MCF 10A (cell line): ENCODE results near the gene PPP3CA. TPM values are rescaled to one million over a fixed set of nuclear protein-coding genes. Genes with fewer than 3 reads are reported as not detected.

Experiments used
- BruUV-seq: library from RNA; stranded (reverse); fragments of 400-500 nt; replicated peaks from 2 replicates; lab custom pipeline; 2021; lab: Mats Ljungman, UMichigan
- CTCF ChIA-PET: fragments of 300-600 bp; sonication (Branson Sonifier 250); formaldehyde crosslinking; extraction: SDS; loops from one replicate; lab custom pipeline; 2021; ENCODE audit warnings: antibody characterized with exemption, inconsistent platforms; lab: Yijun Ruan, JAX
- POLR2A ChIA-PET: fragments of 300-600, 350-650 bp; sonication (Branson Sonifier 250); formaldehyde crosslinking; extraction: SDS; loops from one replicate; lab custom pipeline; 2020; ENCODE audit warnings: antibody characterized with exemption, inconsistent platforms; lab: Yijun Ruan, JAX
- DNase-seq: peaks from one replicate; pipeline ENCODE4 v3.0.0-alpha.2; 2018; ENCODE audit not compliant: unreplicated experiment
- H3K27ac Mint-ChIP-seq: one replicate; pipeline ENCODE4 v1.8.0; 2022; ENCODE audit warnings: mild to moderate bottlenecking, low read depth, mixed read lengths; ENCODE audit not compliant: unreplicated experiment
- H3K27me3 Mint-ChIP-seq: one replicate; pipeline ENCODE4 v1.8.0; 2022; ENCODE audit warnings: mixed read lengths; ENCODE audit not compliant: insufficient read depth, unreplicated experiment
- H3K36me3 Mint-ChIP-seq: one replicate; pipeline ENCODE4 v1.8.0; 2022; ENCODE audit warnings: mild to moderate bottlenecking, moderate library complexity, mixed read lengths; ENCODE audit not compliant: insufficient read depth, unreplicated experiment
- H3K4me1 Mint-ChIP-seq: one replicate; pipeline ENCODE4 v1.8.0; 2022; ENCODE audit warnings: mixed read lengths; ENCODE audit not compliant: insufficient read depth, unreplicated experiment
- H3K4me3 Mint-ChIP-seq: one replicate; pipeline ENCODE4 v1.8.0; 2022; ENCODE audit warnings: mild to moderate bottlenecking, moderate library complexity, mixed read lengths; ENCODE audit not compliant: unreplicated experiment
- H3K9me3 Mint-ChIP-seq: one replicate; pipeline ENCODE4 v1.8.0; 2022; ENCODE audit warnings: mixed read lengths; ENCODE audit not compliant: unreplicated experiment
- intact Hi-C: fragments of 100-400 bp; cut with micrococcal nuclease; formaldehyde crosslinking; loops from 2 replicates; pipeline ENCODE4 v1.14.1; 2022
- total RNA-seq: library from RNA; stranded (reverse); gene quantifications from 2 replicates; pipeline ENCODE4 v1.2.3, GENCODE V29; 2022
- TF ChIP-seq, protein P1 (sequence below): fragments of 200-600 bp; IDR thresholded peaks from one replicate; pipeline ENCODE4 v1.8.0; 2022; ENCODE audit warnings: antibody characterized with exemption, mild to moderate bottlenecking; ENCODE audit not compliant: unreplicated experiment

Gene PPP3CA
- total RNA-seq, 1 experiment from 2014 or later: 73.0 TPM

GRCh38 chr4:101044766-101045165 is 302.6 kb downstream of the PPP3CA start:
- ChIA-PET POLR2A (no interaction called here), CTCF (interaction anchor here (0.8 kb wide), 1 partner anchor 11 kb away, joined by 3 read pairs; no protein-coding TSS in a partner anchor)
- Mint-ChIP-seq H3K36me3 (peaks cover 6% of the 10 kb centered on the region), H3K9me3 (no peaks in the 10 kb centered on the region), H3K27ac (no peak overlapping the region), H3K4me3 (no peak overlapping the region), H3K4me1 (no peaks in the 10 kb centered on the region), H3K27me3 (no peaks in the 10 kb centered on the region)
- no TSS peak for BruUV-seq
- no peak for DNase-seq
- TF ChIP-seq, protein P1, sequence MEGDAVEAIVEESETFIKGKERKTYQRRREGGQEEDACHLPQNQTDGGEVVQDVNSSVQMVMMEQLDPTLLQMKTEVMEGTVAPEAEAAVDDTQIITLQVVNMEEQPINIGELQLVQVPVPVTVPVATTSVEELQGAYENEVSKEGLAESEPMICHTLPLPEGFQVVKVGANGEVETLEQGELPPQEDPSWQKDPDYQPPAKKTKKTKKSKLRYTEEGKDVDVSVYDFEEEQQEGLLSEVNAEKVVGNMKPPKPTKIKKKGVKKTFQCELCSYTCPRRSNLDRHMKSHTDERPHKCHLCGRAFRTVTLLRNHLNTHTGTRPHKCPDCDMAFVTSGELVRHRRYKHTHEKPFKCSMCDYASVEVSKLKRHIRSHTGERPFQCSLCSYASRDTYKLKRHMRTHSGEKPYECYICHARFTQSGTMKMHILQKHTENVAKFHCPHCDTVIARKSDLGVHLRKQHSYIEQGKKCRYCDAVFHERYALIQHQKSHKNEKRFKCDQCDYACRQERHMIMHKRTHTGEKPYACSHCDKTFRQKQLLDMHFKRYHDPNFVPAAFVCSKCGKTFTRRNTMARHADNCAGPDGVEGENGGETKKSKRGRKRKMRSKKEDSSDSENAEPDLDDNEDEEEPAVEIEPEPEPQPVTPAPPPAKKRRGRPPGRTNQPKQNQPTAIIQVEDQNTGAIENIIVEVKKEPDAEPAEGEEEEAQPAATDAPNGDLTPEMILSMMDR: no peak
- intact Hi-C loops: no loop called here

GRCh38 chr4:101042847-101043246 is 304.5 kb downstream of the PPP3CA start:
- H3K9me3 Mint-ChIP-seq: no peaks in the 10 kb centered on the region
- no peaks in the 10 kb centered on the region for H3K27me3 Mint-ChIP-seq
- ChIA-PET POLR2A (interaction anchor here (0.7 kb wide), 1 partner anchor 720 kb away, joined by 3 read pairs; no protein-coding TSS in a partner anchor), CTCF (interaction anchor here (0.8 kb wide), 1 partner anchor 628 kb away, joined by 3 read pairs; no protein-coding TSS in a partner anchor)
- H3K36me3 Mint-ChIP-seq: peaks cover 14% of the 10 kb centered on the region
- BruUV-seq: no TSS peak
- no peak overlapping the region for H3K4me3 Mint-ChIP-seq
- intact Hi-C loops: no loop called here
- peaks cover 5% of the 10 kb centered on the region for H3K4me1 Mint-ChIP-seq
- H3K27ac Mint-ChIP-seq: no peak overlapping the region
- no peak for DNase-seq
- TF ChIP-seq, protein P1: no peak

DNA sequence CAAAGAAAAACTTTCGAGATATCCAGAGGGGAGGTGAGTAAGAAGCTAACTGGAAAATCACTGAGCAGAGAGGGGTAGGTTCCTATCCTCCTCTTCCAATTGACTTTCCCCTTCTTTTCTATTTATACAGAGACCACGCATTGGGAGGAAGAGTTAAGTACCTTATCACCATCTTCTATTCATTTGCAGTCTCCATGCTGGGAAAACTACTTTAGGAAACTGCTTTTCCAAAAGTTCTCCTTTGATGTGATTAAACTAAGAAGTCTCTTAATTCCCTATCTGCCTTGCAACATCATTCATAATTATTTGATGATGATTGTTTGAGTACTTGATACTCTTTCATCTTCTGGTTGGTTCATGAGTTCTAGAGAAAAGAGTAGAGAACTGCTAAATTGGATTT is 306.6 kb downstream of the PPP3CA start:
- Mint-ChIP-seq H3K9me3 (no peaks in the 10 kb centered on the region), H3K27me3 (no peaks in the 10 kb centered on the region), H3K36me3 (peaks cover 13% of the 10 kb centered on the region), H3K27ac (no peak overlapping the region), H3K4me3 (no peak overlapping the region), H3K4me1 (peaks cover 11% of the 10 kb centered on the region)
- TF ChIP-seq, protein P1: no peak
- intact Hi-C loops: no loop called here
- no peak for DNase-seq
- ChIA-PET CTCF (interaction anchor here (0.6 kb wide), 1 partner anchor 1835 kb away, joined by 3 read pairs; no protein-coding TSS in a partner anchor), POLR2A (no interaction called here)
- BruUV-seq: no TSS peak

- ChIA-PET CTCF (no interaction called here), POLR2A (interaction anchor here (0.6 kb wide), 1 partner anchor 137 kb away, joined by 3 read pairs; no protein-coding TSS in a partner anchor)
- H3K27ac Mint-ChIP-seq: no peak overlapping the region
- TF ChIP-seq, protein P1: no peak
- no peaks in the 10 kb centered on the region for H3K27me3 Mint-ChIP-seq
- DNase-seq: no peak
- intact Hi-C loops: no loop called here
- H3K4me3 Mint-ChIP-seq: no peak overlapping the region
- H3K4me1 Mint-ChIP-seq: peaks cover 11% of the 10 kb centered on the region
- no peaks in the 10 kb centered on the region for H3K9me3 Mint-ChIP-seq
- peaks cover 15% of the 10 kb centered on the region for H3K36me3 Mint-ChIP-seq
- no TSS peak for BruUV-seq
Observed at GRCh38 chr4:101039367-101039766, 308.0 kb downstream of the PPP3CA start.
